WTC11 (cell line): ENCODE data around the gene DTX1. TPM values are rescaled to one million over a fixed set of nuclear protein-coding genes. Genes with fewer than 3 reads are reported as not detected.

Experiments
- ATAC-seq: fragments of 200-7000 bp; cut with Tn5 transposase; 2 replicates; pipeline ENCODE4 v1.10.0; 2021; ENCODE audit warnings: mild to moderate bottlenecking, moderate library complexity
- CTCF ChIA-PET: fragments of 300-600 bp; sonication (Branson Sonifier 250); formaldehyde crosslinking; loops from one replicate; lab custom pipeline; 2021; ENCODE audit warnings: antibody characterized with exemption; lab: Charles Lee
- POLR2A ChIA-PET: fragments of 350-600 bp; sonication (Branson Sonifier 250); formaldehyde crosslinking; loops from one replicate; lab custom pipeline; 2021; ENCODE audit warnings: antibody characterized with exemption; lab: Charles Lee
- DNase-seq: peaks from one replicate; pipeline ENCODE4 v3.0.0; 2021; ENCODE audit warnings: low spot score
- H3K27ac Mint-ChIP-seq: 2 replicates; pipeline ENCODE4 v1.8.0; 2021; ENCODE audit warnings: mixed read lengths
- H3K27me3 Mint-ChIP-seq: 2 replicates; pipeline ENCODE4 v1.8.0; 2021; ENCODE audit warnings: low read depth, mild to moderate bottlenecking, moderate library complexity, mixed read lengths
- H3K36me3 Mint-ChIP-seq: 2 replicates; pipeline ENCODE4 v1.8.0; 2021; ENCODE audit warnings: mixed read lengths
- H3K4me1 Mint-ChIP-seq: 2 replicates; pipeline ENCODE4 v1.8.0; 2022; ENCODE audit warnings: mixed read lengths
- H3K4me3 Mint-ChIP-seq: 2 replicates; pipeline ENCODE4 v1.8.0; 2021; ENCODE audit warnings: mild to moderate bottlenecking, moderate library complexity, mixed read lengths
- H3K9me3 Mint-ChIP-seq: 2 replicates; pipeline ENCODE4 v1.8.0; 2021; ENCODE audit warnings: mixed read lengths
- AFF4 ChIP-seq: sonication (generic); formaldehyde crosslinking; IDR thresholded peaks from 2 replicates; pipeline ENCODE4 v1.8.1; 2023; ENCODE audit warnings: mild to moderate bottlenecking, missing genetic modification reagents, borderline replicate concordance
- CREB1 ChIP-seq: sonication (generic); formaldehyde crosslinking; IDR thresholded peaks from 2 replicates; pipeline ENCODE4 v1.8.0; 2023; ENCODE audit warnings: mild to moderate bottlenecking, missing genetic modification reagents
- E2F1 ChIP-seq: sonication (generic); formaldehyde crosslinking; IDR thresholded peaks from 2 replicates; pipeline ENCODE4 v1.8.0; 2022; ENCODE audit warnings: mild to moderate bottlenecking, missing genetic modification reagents
- E2F5 ChIP-seq: sonication (generic); formaldehyde crosslinking; IDR thresholded peaks from 2 replicates; pipeline ENCODE4 v1.8.1; 2022; ENCODE audit warnings: mild to moderate bottlenecking, moderate library complexity, missing genetic modification reagents
- GABPB1 ChIP-seq: sonication (generic); formaldehyde crosslinking; IDR thresholded peaks from 2 replicates; pipeline ENCODE4 v1.8.1; 2023; ENCODE audit warnings: mild to moderate bottlenecking, missing genetic modification reagents
- HMGXB4 ChIP-seq: sonication (generic); formaldehyde crosslinking; IDR thresholded peaks from 2 replicates; pipeline ENCODE4 v1.8.1; 2023; ENCODE audit warnings: mild to moderate bottlenecking, moderate library complexity, missing genetic modification reagents
- NFATC4 ChIP-seq: fragments of 250-450 bp; sonication (Bioruptor Pico); IDR thresholded peaks from 2 replicates; pipeline ENCODE4 v1.9.0; 2021; ENCODE audit warnings: mild to moderate bottlenecking
- RORB ChIP-seq: fragments of 250-450 bp; sonication (Bioruptor Pico); IDR thresholded peaks from 2 replicates; pipeline ENCODE4 v1.9.0; 2021; ENCODE audit warnings: mild to moderate bottlenecking
- SP1 ChIP-seq: sonication (generic); formaldehyde crosslinking; conservative IDR thresholded peaks from 2 replicates; pipeline ENCODE4 v1.8.1; 2022; ENCODE audit warnings: missing genetic modification reagents
- ZBTB21 ChIP-seq: sonication (generic); formaldehyde crosslinking; IDR thresholded peaks from 2 replicates; pipeline ENCODE4 v1.8.1; 2023; ENCODE audit warnings: mild to moderate bottlenecking, missing genetic modification reagents, borderline replicate concordance
- ZNF416 ChIP-seq: fragments of 250-450 bp; sonication (Bioruptor Pico); IDR thresholded peaks from 2 replicates; pipeline ENCODE4 v1.9.0; 2021; ENCODE audit warnings: mild to moderate bottlenecking, inconsistent platforms
- ZNF425 ChIP-seq: fragments of 250-450 bp; sonication (Bioruptor Pico); conservative IDR thresholded peaks from 2 replicates; pipeline ENCODE4 v1.9.0; 2021; ENCODE audit warnings: mild to moderate bottlenecking
- total RNA-seq: library from RNA; stranded (reverse); gene quantifications from 3 replicates; pipeline ENCODE4 v1.2.3, GENCODE V29; 2021

The DTX1 gene
- total RNA-seq, 1 experiment from 2014 or later, result 6.2 TPM

GRCh38 chr12:113040722-113041171, 15.8 kb upstream of the DTX1 start:
- Mint-ChIP-seq H3K27ac (no peak overlapping the region), H3K36me3 (no peaks in the 10 kb centered on the region), H3K9me3 (peaks cover 5% of the 10 kb centered on the region; the same call in 1 of the 2 replicates), H3K27me3 (peaks cover 12% of the 10 kb centered on the region)
- TF ChIP-seq CREB1 (no peak), GABPB1 (CRISPR knock-in tag) (peak; percentile 43; the same call in 1 of the 2 replicates)
- TF ChIP-seq, all 79 proteins: peak for 1
- ATAC-seq, result peak; percentile 50; the same call in 1 of the 2 replicates
- Mint-ChIP-seq H3K4me3 (no peak overlapping the region), H3K4me1 (no peaks in the 10 kb centered on the region)
- CTCF ChIA-PET, result no interaction called here
- POLR2A ChIA-PET, result no interaction called here
- DNase-seq, result no peak

GRCh38 chr12:113041560-113041959, 15.0 kb upstream of the DTX1 start:
- ATAC-seq, result no peak
- TF ChIP-seq HMGXB4, result no peak
- no peak for TF ChIP-seq AFF4 (CRISPR knock-in tag)
- TF ChIP-seq E2F5 (CRISPR knock-in tag), result no peak
- TF ChIP-seq ZBTB21 (CRISPR knock-in tag), result no peak
- TF ChIP-seq ZNF425, result no peak
- POLR2A ChIA-PET, result no interaction called here
- no peak for DNase-seq
- Mint-ChIP-seq H3K27me3 (peaks cover 12% of the 10 kb centered on the region), H3K27ac (no peak overlapping the region), H3K9me3 (peaks cover 5% of the 10 kb centered on the region; the same call in 1 of the 2 replicates), H3K4me1 (no peaks in the 10 kb centered on the region), H3K4me3 (no peak overlapping the region), H3K36me3 (no peaks in the 10 kb centered on the region)
- CTCF ChIA-PET, result interaction anchor here (0.6 to 2.2 kb wide), 3 partner anchors 22 to 96 kb away, joined by 3 to 7 read pairs (median 5); no protein-coding TSS in a partner anchor

GRCh38 chr12:113043240-113043639, 13.3 kb upstream of the DTX1 start:
- TF ChIP-seq E2F1 (CRISPR knock-in tag) (no peak), RORB (CRISPR knock-in tag) (no peak), SP1 (no peak), NFATC4 (CRISPR knock-in tag) (no peak), ZNF416 (CRISPR knock-in tag) (no peak)
- H3K27me3 Mint-ChIP-seq, result peaks cover 12% of the 10 kb centered on the region
- H3K27ac Mint-ChIP-seq, result no peak overlapping the region
- H3K9me3 Mint-ChIP-seq, result peaks cover 5% of the 10 kb centered on the region; the same call in 1 of the 2 replicates
- no peaks in the 10 kb centered on the region for H3K36me3 Mint-ChIP-seq
- no peak overlapping the region for H3K4me3 Mint-ChIP-seq
- DNase-seq, result no peak
- CTCF ChIA-PET, result interaction anchor here (1.7 to 2.2 kb wide), 2 partner anchors 50 to 143 kb away, joined by 3 to 7 read pairs; no protein-coding TSS in a partner anchor
- no peak for ATAC-seq
- no peaks in the 10 kb centered on the region for H3K4me1 Mint-ChIP-seq
- POLR2A ChIA-PET, result no interaction called here
